ENCODE results near the gene CFAP126. TPM values are rescaled to one million over a fixed set of nuclear protein-coding genes. Genes with fewer than 3 reads are reported as not detected.
"Not testable (repeated sequence)": the region's sequence is repeated elsewhere in the genome, so short reads cannot be mapped to it uniquely, and the experiment has no call there.

CFAP126 gene
- total RNA-seq: not detected

- peaks cover 0 to 17% of the 10 kb centered on the region in 2 donors for H3K36me3 Mint-ChIP-seq
- peak within 1 kb of the TSS; percentile 15 to 46 for H3K27ac Mint-ChIP-seq
- H3K9me3 Mint-ChIP-seq: no peaks in the 10 kb centered on the region
- DNase-seq (ENCODE audit: low spot score in 2 of 2) (peak in 1 of 2 donors; percentile 24), ATAC-seq (peak; percentile 88 to 98)
Observed at GRCh38 chr1:161367684-161368400, at the start of gene CFAP126. CFAP126 (minus strand) TSS chr1:161367876; CDS start chr1:161367868, 8 bp downstream.

- not testable (repeated sequence) for H3K9me3 Mint-ChIP-seq; H3K27ac Mint-ChIP-seq; DNase-seq (ENCODE audit: low spot score in 2 of 2); ATAC-seq; H3K36me3 Mint-ChIP-seq
Observed at GRCh38 chr1:161413050-161413449, 45.4 kb upstream of the CFAP126 start.

- peak overlapping the region; percentile 42 to 73 for H3K27ac Mint-ChIP-seq
- H3K9me3 Mint-ChIP-seq; DNase-seq (ENCODE audit: low spot score in 2 of 2); ATAC-seq; H3K36me3 Mint-ChIP-seq: not testable (repeated sequence)
Observed at GRCh38 chr1:161410636-161410970, 42.9 kb upstream of the CFAP126 start.

GRCh38 chr1:161409848-161410635, 42.4 kb upstream of the CFAP126 start:
- H3K36me3 Mint-ChIP-seq; H3K9me3 Mint-ChIP-seq; DNase-seq (ENCODE audit: low spot score in 2 of 2): not testable (repeated sequence)
- peak overlapping the region; percentile 42 to 73 for H3K27ac Mint-ChIP-seq
- peak; percentile 41 to 79 for ATAC-seq

GRCh38 chr1:161408429-161409052, 40.9 kb upstream of the CFAP126 start:
- no peaks in the 10 kb centered on the region for H3K9me3 Mint-ChIP-seq
- no peak for ATAC-seq

GRCh38 chr1:161407451-161407985, 39.8 kb upstream of the CFAP126 start:
- DNase-seq (ENCODE audit: low spot score in 2 of 2) (no peak), ATAC-seq (no peak)
- H3K36me3 Mint-ChIP-seq: peaks cover 0 to 14% of the 10 kb centered on the region in 2 donors
- no peaks in the 10 kb centered on the region for H3K9me3 Mint-ChIP-seq
- H3K27ac Mint-ChIP-seq: no peak overlapping the region

More at GRCh38 chr1:161408429-161409052, 40.9 kb upstream of the CFAP126 start:
- DNase-seq (ENCODE audit: low spot score in 2 of 2): no peak
- Mint-ChIP-seq H3K27ac (no peak overlapping the region), H3K36me3 (peaks cover 0 to 13% of the 10 kb centered on the region in 2 donors)

GRCh38 chr1:161406551-161406950, 38.9 kb upstream of the CFAP126 start:
- H3K27ac Mint-ChIP-seq; ATAC-seq; DNase-seq (ENCODE audit: low spot score in 2 of 2); H3K9me3 Mint-ChIP-seq: not testable (repeated sequence)
- peaks cover 0 to 14% of the 10 kb centered on the region in 2 donors for H3K36me3 Mint-ChIP-seq

GRCh38 chr1:161404051-161404597, 36.4 kb upstream of the CFAP126 start:
- H3K36me3 Mint-ChIP-seq: peaks cover 16 to 30% of the 10 kb centered on the region in 2 donors
- peaks cover 0 to 4% of the 10 kb centered on the region in 2 donors for H3K9me3 Mint-ChIP-seq
- no peak overlapping the region for H3K27ac Mint-ChIP-seq

GRCh38 chr1:161402446-161402845, 34.8 kb upstream of the CFAP126 start:
- no peak for ATAC-seq
- Mint-ChIP-seq H3K9me3 (peaks cover 0 to 4% of the 10 kb centered on the region in 2 donors), H3K27ac (no peak overlapping the region), H3K36me3 (peaks cover 19 to 32% of the 10 kb centered on the region in 2 donors)
- no peak for DNase-seq (ENCODE audit: low spot score in 2 of 2)

More at GRCh38 chr1:161404051-161404597, 36.4 kb upstream of the CFAP126 start:
- ATAC-seq (no peak), DNase-seq (ENCODE audit: low spot score in 2 of 2) (no peak)

- peak overlapping the region; percentile 100 for H3K27ac Mint-ChIP-seq
- peak; percentile 87 to 92 for DNase-seq (ENCODE audit: low spot score in 2 of 2)
- H3K36me3 Mint-ChIP-seq: peaks cover 19 to 32% of the 10 kb centered on the region in 2 donors
- peak; percentile 82 to 84 for ATAC-seq
- H3K9me3 Mint-ChIP-seq: peaks cover 0 to 4% of the 10 kb centered on the region in 2 donors
Observed at GRCh38 chr1:161399257-161399998, 31.8 kb upstream of the CFAP126 start.

- Mint-ChIP-seq H3K9me3 (peaks cover 0 to 4% of the 10 kb centered on the region in 2 donors), H3K27ac (peak overlapping the region; percentile 100), H3K36me3 (peaks cover 19 to 28% of the 10 kb centered on the region in 2 donors)
- ATAC-seq: peak in 1 of 2 donors; percentile 31
- no peak for DNase-seq (ENCODE audit: low spot score in 2 of 2)
Observed at GRCh38 chr1:161398900-161399256, 31.2 kb upstream of the CFAP126 start.

GRCh38 chr1:161397038-161397437, 29.4 kb upstream of the CFAP126 start:
- H3K36me3 Mint-ChIP-seq: peaks cover 19 to 30% of the 10 kb centered on the region in 2 donors
- not testable (repeated sequence) for H3K9me3 Mint-ChIP-seq; DNase-seq (ENCODE audit: low spot score in 2 of 2); H3K27ac Mint-ChIP-seq; ATAC-seq

GRCh38 chr1:161393151-161393550, 25.5 kb upstream of the CFAP126 start:
- ATAC-seq (no peak), DNase-seq (ENCODE audit: low spot score in 2 of 2) (no peak)
- H3K9me3 Mint-ChIP-seq: no peaks in the 10 kb centered on the region
- H3K27ac Mint-ChIP-seq: peak overlapping the region in 1 of 2 donors; percentile 25
- H3K36me3 Mint-ChIP-seq: peaks cover 0 to 13% of the 10 kb centered on the region in 2 donors

GRCh38 chr1:161391611-161392010, 23.9 kb upstream of the CFAP126 start:
- Mint-ChIP-seq H3K36me3 (peaks cover 0 to 21% of the 10 kb centered on the region in 2 donors), H3K27ac (no peak overlapping the region), H3K9me3 (no peaks in the 10 kb centered on the region)
- ATAC-seq: no peak
- DNase-seq (ENCODE audit: low spot score in 2 of 2): no peak

GRCh38 chr1:161391136-161391535, 23.5 kb upstream of the CFAP126 start:
- H3K36me3 Mint-ChIP-seq: peaks cover 0 to 26% of the 10 kb centered on the region in 2 donors
- not testable (repeated sequence) for H3K9me3 Mint-ChIP-seq; ATAC-seq; DNase-seq (ENCODE audit: low spot score in 2 of 2)
- peak overlapping the region; percentile 94 to 97 for H3K27ac Mint-ChIP-seq

GRCh38 chr1:161390559-161390858, 22.8 kb upstream of the CFAP126 start:
- ATAC-seq (peak in 1 of 2 donors; percentile 9), DNase-seq (ENCODE audit: low spot score in 2 of 2) (peak in 1 of 2 donors; percentile 35)
- H3K9me3 Mint-ChIP-seq: no peaks in the 10 kb centered on the region
- peaks cover 0 to 26% of the 10 kb centered on the region in 2 donors for H3K36me3 Mint-ChIP-seq
- H3K27ac Mint-ChIP-seq: peak overlapping the region; percentile 94 to 97

Measured in activated naive CD4-positive, alpha-beta T cell treated with anti-CD3 and anti-CD28 coated beads, Interleukin-2, amount 50 U/mL, for 72 hours (primary cell).